ENCODE data around the gene CCDC148.

Gene CCDC148

GRCh38 chr2:158142165-158142564 lies 314.4 kb downstream of the CCDC148 start:
- no peak overlapping the region for H3K4me3 ChIP-seq (ENCODE audit: low read depth, low read length)
- no peak for DNase-seq (ENCODE audit: low read depth)
- TF ChIP-seq CTCF (conservative IDR thresholded peaks at IDR 0.05; ENCODE audit: low read depth, low read length): no peak

GRCh38 chr2:158140201-158140600 lies 316.4 kb downstream of the CCDC148 start:
- H3K4me3 ChIP-seq (ENCODE audit: low read depth, low read length): no peak overlapping the region
- DNase-seq (ENCODE audit: low read depth): no peak
- TF ChIP-seq CTCF (conservative IDR thresholded peaks at IDR 0.05; ENCODE audit: low read depth, low read length): no peak

- peak; percentile 19 for DNase-seq (ENCODE audit: low read depth)
- TF ChIP-seq CTCF (conservative IDR thresholded peaks at IDR 0.05; ENCODE audit: low read depth, low read length): no peak
- H3K4me3 ChIP-seq (ENCODE audit: low read depth, low read length): no peak overlapping the region
Measured at GRCh38 chr2:158138255-158138654, 318.3 kb downstream of the CCDC148 start.

GRCh38 chr2:158135096-158135495 lies 321.5 kb downstream of the CCDC148 start:
- DNase-seq (ENCODE audit: low read depth): no peak
- H3K4me3 ChIP-seq (ENCODE audit: low read depth, low read length): no peak overlapping the region
- TF ChIP-seq CTCF (conservative IDR thresholded peaks at IDR 0.05; ENCODE audit: low read depth, low read length): no peak

GRCh38 chr2:158134655-158135054 lies 321.9 kb downstream of the CCDC148 start:
- no peak for TF ChIP-seq CTCF (conservative IDR thresholded peaks at IDR 0.05; ENCODE audit: low read depth, low read length)
- no peak for DNase-seq (ENCODE audit: low read depth)
- no peak overlapping the region for H3K4me3 ChIP-seq (ENCODE audit: low read depth, low read length)

- TF ChIP-seq CTCF (conservative IDR thresholded peaks at IDR 0.05; ENCODE audit: low read depth, low read length): no peak
- DNase-seq (ENCODE audit: low read depth): no peak
- H3K4me3 ChIP-seq (ENCODE audit: low read depth, low read length): no peak overlapping the region
Measured at GRCh38 chr2:158134055-158134454, 322.5 kb downstream of the CCDC148 start.

- TF ChIP-seq CTCF (conservative IDR thresholded peaks at IDR 0.05; ENCODE audit: low read depth, low read length): no peak
- no peak overlapping the region for H3K4me3 ChIP-seq (ENCODE audit: low read depth, low read length)
- no peak for DNase-seq (ENCODE audit: low read depth)
Measured at GRCh38 chr2:158131919-158132566, 324.5 kb downstream of the CCDC148 start.

Measured in choroid plexus epithelial cell (primary cell).